Common myeloid progenitor, CD34-positive (primary cell): ENCODE measurements around the gene KCNK1.
"Not testable (repeated sequence)": the region's sequence is repeated elsewhere in the genome, so short reads cannot be mapped to it uniquely, and the experiment has no call there.

Experiments
- CTCF ChIA-PET: fragments of 350-600 bp; sonication (Branson Sonifier 250); formaldehyde crosslinking; loops from one replicate; lab custom pipeline; 2021; ENCODE audit warnings: antibody characterized with exemption; lab: Charles Lee
- POLR2A ChIA-PET: fragments of 350-600 bp; sonication (Branson Sonifier 250); formaldehyde crosslinking; loops from one replicate; lab custom pipeline; 2021; ENCODE audit warnings: antibody characterized with exemption; lab: Charles Lee
- DNase-seq, 3 donors: peaks; one replicate each; pipeline versions ENCODE4 v3.0.0 to v3.0.0-alpha.2; 2013
- H3K27ac ChIP-seq, 2 experiments: 1 replicate in 1 of 2; 2 replicates in 1 of 2; pipeline ENCODE4 v1.7.0; 2013; ENCODE audit warnings: inconsistent platforms in 2 of 2, low read length in 2 of 2, mild to moderate bottlenecking in 2 of 2, low read depth in 1 of 2, moderate library complexity in 1 of 2; ENCODE audit not compliant: severe bottlenecking in 2 of 2, insufficient read depth in 1 of 2, poor library complexity in 1 of 2
- H3K27me3 ChIP-seq, 5 experiments: replicated peaks in 2 of 5; 1 replicate in 3 of 5; 2 replicates in 2 of 5; pipeline versions ENCODE4 v1.6.1 to v1.7.0; 2013; ENCODE audit warnings: low read length in 4 of 5, mild to moderate bottlenecking in 2 of 5, moderate library complexity in 2 of 5, inconsistent platforms in 1 of 5; ENCODE audit not compliant: insufficient read depth in 5 of 5, control insufficient read depth in 4 of 5
- H3K36me3 ChIP-seq, 4 experiments: 1 replicate in 2 of 4; 2 replicates in 2 of 4; pipeline versions ENCODE4 v1.6.1 to v1.7.0; 2013; ENCODE audit warnings: low read length in 3 of 4, control low read depth in 1 of 4, mild to moderate bottlenecking in 1 of 4; ENCODE audit not compliant: control insufficient read depth in 4 of 4, insufficient read depth in 4 of 4
- H3K4me1 ChIP-seq, 4 experiments: 1 replicate in 3 of 4; 2 replicates in 1 of 4; pipeline versions ENCODE4 v1.6.1 to v1.7.1; 2013; ENCODE audit warnings: low read length in 3 of 4, mild to moderate bottlenecking in 3 of 4, control low read depth in 1 of 4, inconsistent platforms in 1 of 4, moderate library complexity in 1 of 4; ENCODE audit not compliant: control insufficient read depth in 4 of 4, insufficient read depth in 4 of 4; ENCODE audit errors: control extremely low read depth in 1 of 4
- H3K4me3 ChIP-seq, 7 experiments: 1 replicate in 4 of 7; 2 replicates in 3 of 7; pipeline versions ENCODE4 v1.5.1 to v1.7.0; 2013; ENCODE audit warnings: mild to moderate bottlenecking in 7 of 7, low read length in 6 of 7, moderate library complexity in 6 of 7, inconsistent platforms in 2 of 7, low read depth in 2 of 7, control low read depth in 1 of 7; ENCODE audit not compliant: insufficient read depth in 4 of 7, control insufficient read depth in 1 of 7; ENCODE audit errors: extremely low read depth in 1 of 7
- H3K9me3 ChIP-seq, 5 experiments: 1 replicate in 4 of 5; 2 replicates in 1 of 5; pipeline versions ENCODE4 v1.6.1 to v1.7.1; 2013; ENCODE audit warnings: low read length in 4 of 5, mild to moderate bottlenecking in 2 of 5, inconsistent platforms in 1 of 5, low read depth in 1 of 5, moderate library complexity in 1 of 5; ENCODE audit not compliant: control insufficient read depth in 4 of 5, insufficient read depth in 2 of 5; ENCODE audit errors: control extremely low read depth in 1 of 5
- WGBS: methylation state at CpG from one replicate; pipeline ENCODE4 v1.1.5; 2013; ENCODE audit not compliant: insufficient coverage; 5-methylcytosine and 5-hydroxymethylcytosine counted together

Gene KCNK1

DNA sequence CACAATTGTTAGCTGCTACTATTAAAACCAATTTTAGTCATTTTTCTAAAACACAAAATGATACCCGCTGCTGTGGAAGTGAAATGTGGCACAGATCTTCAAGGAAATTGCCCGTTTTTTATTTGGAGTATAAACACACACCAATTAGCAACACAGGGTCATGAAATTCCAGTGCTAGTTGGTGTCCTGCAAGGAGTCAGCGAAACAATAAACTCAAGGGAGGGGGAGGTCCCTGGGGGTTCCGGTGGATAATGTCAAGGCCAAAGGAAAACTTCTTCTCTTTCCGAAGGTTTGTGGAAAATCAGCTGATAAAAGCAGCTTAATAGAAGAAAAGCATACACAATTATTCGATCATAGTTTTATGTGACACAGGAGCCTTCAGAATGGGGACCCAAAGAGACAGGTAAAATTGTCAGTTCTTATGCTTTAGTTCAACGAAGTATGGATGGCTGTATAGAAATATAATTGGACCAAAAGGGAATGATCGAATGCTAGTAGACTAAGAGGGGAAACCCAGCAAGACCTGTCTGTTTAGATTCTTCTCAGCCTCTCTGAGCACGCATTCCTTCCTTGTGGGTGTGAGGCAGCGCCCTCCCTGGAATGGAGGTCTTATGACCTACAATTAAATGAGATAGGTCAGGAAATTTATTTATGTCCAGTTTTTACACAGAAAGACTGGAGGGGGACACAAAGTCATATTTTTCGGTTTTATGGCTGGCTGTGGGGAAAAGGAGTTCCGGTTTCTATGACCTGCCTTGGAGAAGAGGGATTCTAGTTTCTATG lies 65.9 kb downstream of the KCNK1 start:
- no peaks in the 10 kb centered on the region for H3K4me1 ChIP-seq
- no peak for DNase-seq
- no peak overlapping the region for H3K27ac ChIP-seq
- ChIA-PET CTCF (interaction anchor here (1.2 kb wide), 1 partner anchor 9 kb away, joined by 4 read pairs; no protein-coding TSS in a partner anchor), POLR2A (no interaction called here)
- H3K9me3 ChIP-seq = no peaks in the 10 kb centered on the region
- no peaks in the 10 kb centered on the region for H3K36me3 ChIP-seq
- H3K27me3 ChIP-seq = peaks cover 0 to 2% (median 0%) of the 10 kb centered on the region in 5 experiments
- H3K4me3 ChIP-seq = no peak overlapping the region
- WGBS = 88% methylated on average over 10 of the region's 12 CpGs

DNA sequence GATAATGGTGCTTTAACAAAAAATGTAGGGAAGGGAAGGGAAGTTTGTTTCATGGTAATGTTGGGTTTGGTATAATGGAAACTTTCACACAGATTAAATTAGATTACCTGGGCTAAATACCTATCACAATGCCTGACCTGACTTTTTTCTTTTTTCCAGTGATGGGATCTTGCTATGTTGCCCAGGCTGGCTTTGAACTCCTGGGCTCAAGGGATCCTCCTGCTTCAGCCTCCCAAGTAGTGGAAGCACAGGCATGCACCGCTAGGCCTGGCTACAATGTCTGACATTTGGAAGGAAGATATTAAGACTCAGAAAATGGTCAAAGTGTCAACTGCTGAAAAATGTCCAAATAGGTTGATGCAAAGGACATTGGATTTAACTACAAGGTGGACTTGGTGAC lies 67.4 kb downstream of the KCNK1 start:
- ChIA-PET CTCF (no interaction called here), POLR2A (interaction anchor here (0.7 kb wide), 1 partner anchor 7 kb away, joined by 3 read pairs; no protein-coding TSS in a partner anchor)
- H3K4me1 ChIP-seq = no peaks in the 10 kb centered on the region
- 100% methylated on average over 1 of the region's 1 CpG for WGBS
- H3K4me3 ChIP-seq = no peak overlapping the region
- no peaks in the 10 kb centered on the region for H3K36me3 ChIP-seq
- no peaks in the 10 kb centered on the region for H3K27me3 ChIP-seq
- no peak for DNase-seq
- H3K27ac ChIP-seq = no peak overlapping the region
- H3K9me3 ChIP-seq = no peaks in the 10 kb centered on the region

DNA sequence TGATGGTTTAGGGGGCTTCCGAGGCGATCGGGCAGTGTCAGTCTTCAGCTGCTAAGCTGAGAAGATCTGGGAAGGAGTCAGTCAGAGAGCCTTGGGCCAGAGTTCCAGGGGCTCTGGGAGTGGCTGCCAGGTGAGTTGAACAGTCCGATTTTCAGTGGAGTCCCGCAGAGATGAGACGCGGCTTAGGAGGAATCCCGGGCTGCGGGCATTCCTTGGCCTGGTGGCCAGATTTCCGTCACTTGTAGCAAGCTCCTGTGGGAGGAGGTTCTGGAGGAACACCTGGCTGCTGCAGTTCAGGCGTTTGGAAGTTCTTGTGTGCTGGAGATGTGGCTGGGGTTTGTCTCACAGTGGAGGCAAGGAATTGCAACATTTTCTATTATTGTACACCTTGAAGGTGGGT lies 72.7 kb downstream of the KCNK1 start:
- H3K36me3 ChIP-seq, DNase-seq, CTCF ChIA-PET, H3K9me3 ChIP-seq, H3K4me3 ChIP-seq, POLR2A ChIA-PET, H3K27ac ChIP-seq, H3K27me3 ChIP-seq, H3K4me1 ChIP-seq: not testable (repeated sequence)
- WGBS = 100% methylated on average over 5 of the region's 11 CpGs

DNA sequence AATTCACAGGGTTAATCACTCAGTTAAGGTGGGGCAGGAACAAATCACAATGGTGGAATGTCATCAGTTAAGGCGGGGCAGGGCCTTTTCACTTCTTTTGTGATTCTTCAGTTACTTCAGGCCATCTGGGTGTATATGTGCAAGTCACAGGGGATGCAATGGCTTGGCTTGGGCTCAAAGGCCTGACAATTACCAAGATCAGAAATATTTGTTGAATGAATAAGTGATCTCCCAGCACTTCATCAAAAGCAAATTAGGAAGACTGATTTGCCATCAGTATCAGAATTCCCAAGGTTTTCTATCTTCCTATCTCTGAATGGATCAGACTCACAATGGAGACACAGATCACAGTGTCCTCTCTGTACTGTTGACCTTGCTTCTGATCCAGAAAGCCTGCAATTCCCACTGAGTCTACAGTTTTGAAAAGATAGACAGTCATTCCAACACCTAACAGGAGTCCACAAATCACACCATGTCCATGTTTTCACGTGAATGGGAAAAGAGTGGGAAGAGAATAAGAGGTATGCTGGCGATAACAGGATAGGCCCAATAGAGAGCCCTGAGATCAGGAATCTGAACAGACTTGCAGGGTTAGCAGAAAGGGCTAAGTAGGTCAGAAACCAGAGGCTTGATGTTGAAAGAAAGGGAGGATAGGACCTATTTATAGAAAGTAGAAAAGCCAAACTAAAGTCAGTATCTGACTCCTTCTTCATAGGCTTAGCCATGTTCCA lies 75.3 kb downstream of the KCNK1 start:
- H3K4me1 ChIP-seq = no peaks in the 10 kb centered on the region
- WGBS = 100% methylated on average over 2 of the region's 3 CpGs
- H3K36me3 ChIP-seq = no peaks in the 10 kb centered on the region
- H3K4me3 ChIP-seq = no peak overlapping the region
- H3K27me3 ChIP-seq = peaks cover 0 to 3% (median 0%) of the 10 kb centered on the region in 5 experiments
- no peaks in the 10 kb centered on the region for H3K9me3 ChIP-seq
- POLR2A ChIA-PET = no interaction called here
- H3K27ac ChIP-seq = no peak overlapping the region
- CTCF ChIA-PET = no interaction called here
- no peak for DNase-seq

DNA sequence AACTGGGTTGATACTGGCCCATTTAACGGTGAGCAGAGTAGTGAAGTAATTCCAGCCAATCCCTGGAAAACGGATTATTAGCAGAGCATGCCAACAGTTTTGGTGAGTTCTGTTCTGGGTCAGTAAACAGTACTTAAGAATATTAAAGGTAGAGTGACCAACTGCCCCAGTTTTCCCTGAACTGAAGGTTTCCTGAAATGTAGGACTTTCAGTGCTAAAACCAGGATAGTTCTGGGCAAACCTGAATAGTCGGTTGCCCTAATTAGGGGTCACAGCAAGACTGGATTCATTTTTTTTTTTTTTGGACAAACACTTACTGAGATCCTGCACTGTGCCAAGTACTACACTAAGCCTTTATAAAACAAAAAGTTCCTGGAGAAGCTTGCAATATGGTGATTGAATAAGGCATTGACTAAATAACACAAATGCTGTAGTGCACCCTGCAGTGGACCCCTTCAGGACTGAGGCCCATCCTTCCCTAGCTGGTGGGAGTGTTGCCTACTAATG lies 75.9 kb downstream of the KCNK1 start:
- Histone ChIP-seq H3K4me3 (no peak overlapping the region), H3K27ac (no peak overlapping the region), H3K27me3 (peaks cover 0 to 3% (median 0%) of the 10 kb centered on the region in 5 experiments), H3K9me3 (no peaks in the 10 kb centered on the region), H3K36me3 (no peaks in the 10 kb centered on the region), H3K4me1 (no peaks in the 10 kb centered on the region)
- 100% methylated on average over 2 of the region's 3 CpGs for WGBS
- no peak for DNase-seq
- POLR2A ChIA-PET = no interaction called here
- CTCF ChIA-PET = no interaction called here

DNA sequence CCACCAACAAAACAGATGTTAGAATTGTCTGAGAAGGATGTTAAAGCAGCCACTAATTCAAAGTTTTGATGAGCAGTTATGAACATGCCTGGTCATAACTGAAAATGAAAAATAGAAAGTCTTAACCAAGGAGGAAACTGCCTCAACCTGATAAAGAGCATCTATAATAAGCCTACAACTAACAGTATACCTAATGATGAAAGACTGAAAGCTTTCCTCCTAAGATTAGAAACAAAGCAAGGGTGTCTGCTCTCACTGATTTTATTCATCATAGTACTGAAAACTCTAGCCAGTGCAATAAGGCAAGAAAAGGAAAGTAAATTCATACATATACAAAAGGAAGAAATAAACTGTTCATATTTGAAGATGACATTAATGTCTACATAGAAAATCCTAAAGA lies 82.0 kb downstream of the KCNK1 start:
- Histone ChIP-seq H3K9me3 (no peaks in the 10 kb centered on the region), H3K4me3 (no peak overlapping the region), H3K36me3 (no peaks in the 10 kb centered on the region), H3K27me3 (peaks cover 0 to 3% (median 0%) of the 10 kb centered on the region in 5 experiments), H3K27ac (no peak overlapping the region), H3K4me1 (no peaks in the 10 kb centered on the region)
- DNase-seq = no peak
- CTCF ChIA-PET = no interaction called here
- POLR2A ChIA-PET = no interaction called here

DNA sequence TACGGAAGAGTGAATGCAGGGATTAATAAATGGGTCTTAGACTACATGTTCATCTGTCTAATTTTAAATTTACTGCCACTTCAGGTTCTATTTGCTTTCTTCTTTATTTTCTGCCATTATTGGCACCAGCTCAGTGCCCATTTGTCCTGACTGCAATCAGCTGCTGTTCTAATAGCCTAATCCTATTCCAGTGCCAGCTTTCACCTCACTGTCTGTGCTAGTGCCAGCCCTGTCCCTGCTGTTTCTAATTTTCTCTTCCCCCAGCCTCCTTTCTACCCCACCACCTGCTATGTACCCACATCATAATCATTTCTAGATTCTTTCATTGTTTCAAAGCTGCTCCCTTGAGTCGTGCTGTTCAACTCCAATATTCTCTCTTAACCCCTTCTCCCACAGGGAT lies 86.4 kb downstream of the KCNK1 start:
- DNase-seq = no peak
- H3K9me3 ChIP-seq = no peaks in the 10 kb centered on the region
- no peaks in the 10 kb centered on the region for H3K36me3 ChIP-seq
- H3K27ac ChIP-seq = no peak overlapping the region
- no CpG with 5 or more reads among the region's 2 CpGs for WGBS
- no peak overlapping the region for H3K4me3 ChIP-seq
- no peaks in the 10 kb centered on the region for H3K4me1 ChIP-seq
- H3K27me3 ChIP-seq = no peaks in the 10 kb centered on the region
- ChIA-PET POLR2A (no interaction called here), CTCF (no interaction called here)
